Testis (tissue), 3 donors: Measurements from ENCODE around the gene PLCB1. TPM values are rescaled to one million over a fixed set of nuclear protein-coding genes. Genes with fewer than 3 reads are reported as not detected.

Experiments used
- DNase-seq: peaks from one replicate; pipeline ENCODE4 v3.0.0-alpha.2; 2019
- H3K27ac ChIP-seq, 2 donors: fragments of 200-600 bp; sonication (generic); one replicate each; pipeline ENCODE4 v1.5.1; 2019
- H3K27me3 ChIP-seq: fragments of 200-600 bp; sonication (generic); one replicate; pipeline ENCODE4 v1.5.1; 2019
- H3K36me3 ChIP-seq: fragments of 200-600 bp; sonication (generic); one replicate; pipeline ENCODE4 v1.5.1; 2017; ENCODE audit warnings: low read depth; ENCODE audit errors: missing control alignments
- H3K4me1 ChIP-seq: fragments of 200-600 bp; sonication (generic); one replicate; pipeline ENCODE4 v1.5.1; 2019
- H3K4me3 ChIP-seq, 2 donors: fragments of 200-600 bp; sonication (generic); one replicate each; pipeline ENCODE4 v1.5.1; 2017 to 2019
- H3K9me3 ChIP-seq: fragments of 200-600 bp; sonication (generic); one replicate; pipeline ENCODE4 v1.5.1; 2017
- POLR2A ChIP-seq: fragments of 450-650 bp; IDR thresholded peaks from one replicate; pipeline ENCODE4 v1.6.1; 2017; ENCODE audit warnings: antibody characterized with exemption, mild to moderate bottlenecking, moderate library complexity
- WGBS, 2 donors: methylation state at CpG; one replicate each; pipeline ENCODE4 v1.1.5; 2018; 5-methylcytosine and 5-hydroxymethylcytosine counted together
- intact Hi-C: fragments of 100-400 bp; cut with DNase I; formaldehyde crosslinking; loops from one replicate; pipeline ENCODE4 v1.15.1; 2023; ENCODE audit warnings: low total_unique reads
- polyA plus RNA-seq: library from polyadenylated mRNA; stranded (reverse); fragments of 350-450 nt; fragmentation: Illumina TruSeq; extraction: RNeasy Lipid Tissue Mini Kit (QIAGEN cat#74804); gene quantifications from one replicate; pipeline ENCODE4 v1.2.3, GENCODE V29; 2014; ENCODE audit warnings: low read depth, low replicate concordance; ENCODE audit not compliant: insufficient read depth
- total RNA-seq, 2 donors: library from RNA; depleted of rRNA; stranded (reverse); fragments of >200 nt; gene quantifications; one replicate each; pipeline ENCODE4 v1.2.3, GENCODE V29; 2016
- TF ChIP-seq, protein P1 (sequence below), 3 experiments: fragments of 450-650 bp in 2 of 3; fragments of 200-600 bp in 1 of 3; sonication (generic) in 1 of 3; IDR thresholded peaks; one replicate each; pipeline ENCODE4 v1.5.1; 2016 to 2019; ENCODE audit warnings: antibody characterized with exemption in 3 of 3, mild to moderate bottlenecking in 2 of 3, moderate library complexity in 1 of 3

PLCB1 gene
- total and polyA plus RNA-seq, 3 donors from 2014 or later, result 3.1 to 9.8 (median 8.2) TPM

DNA sequence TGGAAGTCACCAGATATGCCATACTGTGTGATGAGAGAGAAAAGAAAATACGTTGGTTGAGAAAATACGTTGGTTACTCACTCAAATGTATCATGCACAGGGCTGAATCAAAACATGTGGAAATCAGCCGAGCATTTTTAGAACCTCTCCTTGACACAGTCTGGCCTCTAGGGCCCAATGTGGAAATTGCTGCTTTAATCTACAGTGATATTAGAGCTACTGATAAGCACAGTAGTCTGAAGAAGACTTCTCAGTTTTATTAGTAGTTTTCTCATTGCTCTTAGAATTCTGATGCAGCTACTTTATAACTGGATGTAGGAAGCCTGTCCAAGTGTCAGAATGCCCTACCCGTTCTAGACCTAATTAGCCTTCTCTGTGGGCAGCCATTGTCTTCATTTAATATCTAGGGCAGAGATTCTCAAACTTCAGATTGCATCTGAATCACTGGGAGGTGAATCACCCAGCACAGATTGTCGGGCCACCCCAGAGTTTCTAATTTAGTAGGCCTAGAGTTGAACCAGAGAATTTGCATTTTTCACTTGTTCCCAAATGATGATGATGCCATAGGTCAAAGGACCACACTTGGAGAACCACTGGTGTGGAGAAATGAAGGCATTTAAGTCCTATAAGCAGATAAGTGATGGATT, 229.1 kb downstream of the PLCB1 start:
- H3K27ac ChIP-seq, result no peak overlapping the region
- no peaks in the 10 kb centered on the region for H3K4me1 ChIP-seq
- WGBS, 2 donors, result 66 to 80% methylated on average over 5 of the region's 5 CpGs
- H3K36me3 ChIP-seq, result no peaks in the 10 kb centered on the region
- no peaks in the 10 kb centered on the region for H3K9me3 ChIP-seq
- H3K4me3 ChIP-seq, result no peak overlapping the region
- TF ChIP-seq, protein P1, sequence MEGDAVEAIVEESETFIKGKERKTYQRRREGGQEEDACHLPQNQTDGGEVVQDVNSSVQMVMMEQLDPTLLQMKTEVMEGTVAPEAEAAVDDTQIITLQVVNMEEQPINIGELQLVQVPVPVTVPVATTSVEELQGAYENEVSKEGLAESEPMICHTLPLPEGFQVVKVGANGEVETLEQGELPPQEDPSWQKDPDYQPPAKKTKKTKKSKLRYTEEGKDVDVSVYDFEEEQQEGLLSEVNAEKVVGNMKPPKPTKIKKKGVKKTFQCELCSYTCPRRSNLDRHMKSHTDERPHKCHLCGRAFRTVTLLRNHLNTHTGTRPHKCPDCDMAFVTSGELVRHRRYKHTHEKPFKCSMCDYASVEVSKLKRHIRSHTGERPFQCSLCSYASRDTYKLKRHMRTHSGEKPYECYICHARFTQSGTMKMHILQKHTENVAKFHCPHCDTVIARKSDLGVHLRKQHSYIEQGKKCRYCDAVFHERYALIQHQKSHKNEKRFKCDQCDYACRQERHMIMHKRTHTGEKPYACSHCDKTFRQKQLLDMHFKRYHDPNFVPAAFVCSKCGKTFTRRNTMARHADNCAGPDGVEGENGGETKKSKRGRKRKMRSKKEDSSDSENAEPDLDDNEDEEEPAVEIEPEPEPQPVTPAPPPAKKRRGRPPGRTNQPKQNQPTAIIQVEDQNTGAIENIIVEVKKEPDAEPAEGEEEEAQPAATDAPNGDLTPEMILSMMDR (IDR thresholded peaks at IDR 0.05), result no peak
- TF ChIP-seq POLR2A, result no peak
- no peak for DNase-seq
- intact Hi-C loops, result no loop called here
- H3K27me3 ChIP-seq, result no peaks in the 10 kb centered on the region

DNA sequence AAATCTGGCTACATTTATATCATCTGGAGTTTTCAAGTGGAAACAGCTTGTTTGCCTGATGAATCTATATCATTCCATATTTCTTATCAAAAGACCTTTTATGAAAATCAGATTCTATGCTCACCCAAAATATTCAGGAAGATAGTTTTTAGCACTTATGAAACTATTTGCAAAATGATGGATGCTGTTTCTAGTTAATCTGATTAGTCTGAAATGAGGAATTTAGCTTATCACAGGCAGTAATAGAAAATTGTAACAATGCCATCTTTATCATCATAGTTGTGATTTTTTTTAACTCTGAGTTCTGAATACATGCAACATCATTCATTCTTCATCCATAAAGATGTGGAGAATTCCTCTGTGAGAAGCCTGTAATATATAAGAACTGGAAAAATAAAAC, 229.7 kb downstream of the PLCB1 start:
- Histone ChIP-seq H3K4me3 (no peak overlapping the region), H3K4me1 (no peaks in the 10 kb centered on the region), H3K36me3 (no peaks in the 10 kb centered on the region), H3K27ac (no peak overlapping the region), H3K9me3 (no peaks in the 10 kb centered on the region), H3K27me3 (no peaks in the 10 kb centered on the region)
- no peak for DNase-seq
- intact Hi-C loops, result no loop called here
- TF ChIP-seq POLR2A, result no peak
- TF ChIP-seq, protein P1 (IDR thresholded peaks at IDR 0.05), result no peak

DNA sequence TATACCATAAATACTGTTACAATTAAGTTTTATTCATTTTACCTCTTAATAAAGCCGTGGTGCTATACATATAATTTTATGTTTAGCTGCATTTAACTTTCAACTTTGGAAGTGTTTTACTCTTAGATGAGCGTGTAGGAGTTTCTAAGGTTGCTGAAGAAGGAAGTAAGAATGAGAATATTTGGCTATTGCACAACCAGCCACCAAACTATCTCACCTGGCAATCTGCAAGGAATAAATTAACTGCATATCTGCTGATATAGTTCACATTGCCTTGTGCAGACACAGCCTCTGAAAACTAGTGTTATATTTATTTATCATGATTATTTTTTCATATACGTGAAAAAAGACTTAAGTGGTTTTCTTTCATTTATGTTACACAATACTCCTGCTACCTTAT, 230.4 kb downstream of the PLCB1 start:
- Histone ChIP-seq H3K36me3 (no peaks in the 10 kb centered on the region), H3K4me1 (no peaks in the 10 kb centered on the region), H3K9me3 (no peaks in the 10 kb centered on the region), H3K27ac (no peak overlapping the region), H3K27me3 (no peaks in the 10 kb centered on the region), H3K4me3 (no peak overlapping the region)
- 85 to 87% methylated on average over 3 of the region's 3 CpGs for WGBS, 2 donors
- no peak for DNase-seq
- intact Hi-C loops, result no loop called here
- TF ChIP-seq, protein P1 (IDR thresholded peaks at IDR 0.05), result no peak
- no peak for TF ChIP-seq POLR2A

DNA sequence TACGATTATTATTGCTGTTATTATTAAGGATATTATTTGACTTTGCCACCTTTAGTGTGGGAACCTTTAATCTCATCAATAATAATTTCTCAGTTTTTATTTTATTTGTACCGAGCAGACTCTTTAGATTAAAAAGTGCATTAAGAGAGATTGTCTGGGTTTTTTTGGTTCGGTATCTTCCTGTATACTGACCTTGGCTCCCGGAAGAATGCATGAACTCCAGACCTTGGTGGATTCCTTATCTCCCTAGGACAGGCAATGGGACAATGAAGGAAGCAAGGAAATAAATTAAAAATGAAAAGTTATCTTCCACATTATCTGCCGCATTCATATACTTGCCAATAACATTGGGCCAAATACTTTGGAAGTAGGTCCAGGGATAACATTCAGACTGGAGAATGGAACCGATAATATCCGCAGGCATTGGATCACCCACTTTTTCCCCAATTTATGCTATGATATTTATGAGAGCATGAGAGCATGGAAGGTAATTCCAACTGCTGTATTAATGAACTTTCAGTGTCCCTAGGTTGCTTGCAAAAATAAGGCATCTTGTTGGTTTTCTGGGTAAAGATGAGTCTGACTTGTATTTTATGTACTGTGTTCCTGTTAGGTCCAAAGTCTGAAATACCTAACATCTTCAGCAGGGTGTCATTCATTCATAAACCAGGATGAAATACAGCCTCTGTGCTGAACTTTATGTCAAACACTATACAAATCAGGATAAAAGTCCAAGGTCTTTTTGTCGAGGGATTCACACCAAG, 232.1 kb downstream of the PLCB1 start:
- no peak for DNase-seq
- intact Hi-C loops, result no loop called here
- Histone ChIP-seq H3K4me1 (no peaks in the 10 kb centered on the region), H3K27me3 (no peaks in the 10 kb centered on the region), H3K36me3 (no peaks in the 10 kb centered on the region), H3K9me3 (no peaks in the 10 kb centered on the region), H3K4me3 (no peak overlapping the region), H3K27ac (no peak overlapping the region)
- WGBS, 2 donors, result 74 to 87% methylated on average over 8 of the region's 8 CpGs
- TF ChIP-seq, protein P1 (IDR thresholded peaks at IDR 0.05), result no peak
- TF ChIP-seq POLR2A, result no peak

DNA sequence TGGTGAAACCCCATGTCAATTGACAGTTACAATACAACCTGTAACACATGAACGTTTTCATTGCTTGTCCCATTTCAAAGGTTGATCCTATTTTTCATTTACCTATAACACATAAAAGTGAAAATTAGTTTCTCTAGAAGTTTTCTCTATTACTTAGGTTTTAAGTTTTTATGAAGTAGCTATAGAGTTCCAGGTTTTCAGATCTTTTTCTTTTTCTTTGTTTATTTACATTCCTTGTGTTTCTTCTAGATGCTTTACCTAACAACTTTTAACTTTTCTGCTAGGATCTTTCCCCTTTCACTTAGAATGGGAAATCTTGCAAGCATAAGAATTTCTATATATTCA, 232.6 kb downstream of the PLCB1 start:
- H3K4me1 ChIP-seq, result no peaks in the 10 kb centered on the region
- no peak for TF ChIP-seq POLR2A
- TF ChIP-seq, protein P1 (IDR thresholded peaks at IDR 0.05), result no peak
- H3K4me3 ChIP-seq, result no peak overlapping the region
- H3K27ac ChIP-seq, result no peak overlapping the region
- DNase-seq, result no peak
- H3K36me3 ChIP-seq, result no peaks in the 10 kb centered on the region
- H3K9me3 ChIP-seq, result no peaks in the 10 kb centered on the region
- 81 to 90% methylated on average over 1 of the region's 1 CpG for WGBS, 2 donors
- no peaks in the 10 kb centered on the region for H3K27me3 ChIP-seq
- intact Hi-C loops, result no loop called here
